Measurements from ENCODE around the gene HMOX2. TPM values are rescaled to one million over a fixed set of nuclear protein-coding genes. Genes with fewer than 3 reads are reported as not detected.

The HMOX2 gene
- total RNA-seq, 1 experiment from 2014 or later, result 42.6 TPM

GRCh38 chr16:4538350-4539235, 62.4 kb downstream of the HMOX2 start, which contains the start of gene CDIP1 (continued):
- TF ChIP-seq TEAD1 (CRISPR knock-in tag; IDR thresholded peaks at IDR 0.05) (peak; percentile 100), ZBTB21 (CRISPR knock-in tag; IDR thresholded peaks at IDR 0.05; ENCODE audit: borderline replicate concordance) (peak; percentile 97), RORB (CRISPR knock-in tag; IDR thresholded peaks at IDR 0.05) (no peak), ZNF532 (CRISPR knock-in tag; IDR thresholded peaks at IDR 0.05; ENCODE audit: borderline replicate concordance) (peak; percentile 96), MYBL2 (CRISPR knock-in tag; IDR thresholded peaks at IDR 0.05) (peak; percentile 98), ATF6 (CRISPR knock-in tag; IDR thresholded peaks at IDR 0.05) (no peak), ATF1 (CRISPR knock-in tag; IDR thresholded peaks at IDR 0.05) (no peak; the same call in none of the 2 replicates), CBFB (CRISPR knock-in tag; IDR thresholded peaks at IDR 0.05; ENCODE audit: low read depth) (0 out of 2 replicates have a peak, but pooled peaks have one; percentile 36), TP53 (CRISPR knock-in tag; IDR thresholded peaks at IDR 0.05) (peak; percentile 98), EMX1 (CRISPR knock-in tag; IDR thresholded peaks at IDR 0.05) (no peak), HMGXB4 (CRISPR knock-in tag; IDR thresholded peaks at IDR 0.05) (no peak), ZNF317 (CRISPR knock-in tag; IDR thresholded peaks at IDR 0.05; ENCODE audit: borderline replicate concordance, low read depth) (peak; percentile 67), E2F1 (CRISPR knock-in tag; IDR thresholded peaks at IDR 0.05) (peak; percentile 97), E2F4 (CRISPR knock-in tag; IDR thresholded peaks at IDR 0.05; ENCODE audit: borderline replicate concordance, low read depth) (peak; percentile 92), NR1H2 (CRISPR knock-in tag; IDR thresholded peaks at IDR 0.05) (peak; percentile 68; the same call in 1 of the 2 replicates), NFYB (CRISPR knock-in tag; conservative IDR thresholded peaks at IDR 0.05; ENCODE audit: low read depth) (peak; percentile 56), CREM (CRISPR knock-in tag; IDR thresholded peaks at IDR 0.05) (peak; percentile 96), STAT6 (CRISPR knock-in tag; conservative IDR thresholded peaks at IDR 0.05; ENCODE audit: low read depth) (no peak), ZNF512 (CRISPR knock-in tag; IDR thresholded peaks at IDR 0.05; ENCODE audit: borderline replicate concordance) (peak; percentile 94; the same call in 1 of the 2 replicates), PREB (CRISPR knock-in tag; IDR thresholded peaks at IDR 0.05; ENCODE audit: borderline replicate concordance) (peak; percentile 98), ZNF423 (CRISPR knock-in tag; IDR thresholded peaks at IDR 0.05) (no peak)

All from WTC11 (cell line).